Liver (tissue), 9 donors: ENCODE data around the gene LHFPL6. TPM values are rescaled to one million over a fixed set of nuclear protein-coding genes. Genes with fewer than 3 reads are reported as not detected.

ENCODE experiments used
- DNase-seq: peaks from one replicate; pipeline ENCODE4 v3.0.0-alpha.2; 2017; ENCODE audit warnings: low spot score
- H3K27ac ChIP-seq, 2 donors: one replicate each; pipeline ENCODE4 v1.7.0; 2013; ENCODE audit warnings: inconsistent platforms in 2 of 2, low read length in 2 of 2, control low read depth in 1 of 2, low read depth in 1 of 2, mild to moderate bottlenecking in 1 of 2
- H3K27me3 ChIP-seq, 4 donors: one replicate each; pipeline versions ENCODE4 v1.6.1 to v1.7.0; 2013; ENCODE audit warnings: low read length in 3 of 4, inconsistent platforms in 1 of 4, mild to moderate bottlenecking in 1 of 4, moderate library complexity in 1 of 4; ENCODE audit not compliant: control insufficient read depth in 4 of 4, insufficient read depth in 4 of 4
- H3K36me3 ChIP-seq, 4 donors: one replicate each; pipeline versions ENCODE4 v1.6.1 to v1.7.0; 2013; ENCODE audit warnings: low read length in 3 of 4, mild to moderate bottlenecking in 3 of 4, low read depth in 1 of 4, moderate library complexity in 1 of 4; ENCODE audit not compliant: control insufficient read depth in 4 of 4, insufficient read depth in 3 of 4
- H3K4me1 ChIP-seq, 4 donors: one replicate each; pipeline versions ENCODE4 v1.6.1 to v1.7.0; 2013; ENCODE audit warnings: low read length in 3 of 4, mild to moderate bottlenecking in 3 of 4, moderate library complexity in 1 of 4; ENCODE audit not compliant: control insufficient read depth in 4 of 4, insufficient read depth in 4 of 4
- H3K4me3 ChIP-seq, 3 donors: one replicate each; pipeline versions ENCODE4 v1.6.1 to v1.7.0; 2013; ENCODE audit warnings: low read length in 3 of 3, control low read depth in 1 of 3, low read depth in 1 of 3, mild to moderate bottlenecking in 1 of 3
- H3K9ac ChIP-seq, 2 donors: one replicate each; pipeline ENCODE4 v1.7.0; 2013; ENCODE audit warnings: low read length in 2 of 2, mild to moderate bottlenecking in 2 of 2, moderate library complexity in 2 of 2, control low read depth in 1 of 2, low read depth in 1 of 2
- H3K9me3 ChIP-seq, 4 donors: one replicate each; pipeline versions ENCODE4 v1.6.1 to v1.7.0; 2013; ENCODE audit warnings: low read length in 3 of 4; ENCODE audit not compliant: control insufficient read depth in 4 of 4
- ATF3 ChIP-seq: IDR thresholded peaks from 2 replicates; pipeline ENCODE4 v1.6.1; 2016; ENCODE audit warnings: antibody characterized with exemption
- CTCF ChIP-seq: fragments of 150-350 bp; IDR thresholded peaks from 2 replicates; pipeline ENCODE4 v1.5.1; 2017; ENCODE audit warnings: improper control_type of control experiment, low read depth, low read length; ENCODE audit not compliant: missing input control
- EGR1 ChIP-seq, 2 donors: IDR thresholded peaks; 2 replicates each; pipeline ENCODE4 v1.6.1; 2016 to 2018; ENCODE audit warnings: antibody characterized with exemption in 2 of 2, low read depth in 2 of 2
- FOXA1 ChIP-seq: IDR thresholded peaks from 2 replicates; pipeline ENCODE4 v1.6.1; 2016; ENCODE audit warnings: antibody characterized with exemption
- FOXA2 ChIP-seq: IDR thresholded peaks from 2 replicates; pipeline ENCODE4 v1.6.1; 2016; ENCODE audit warnings: antibody characterized with exemption
- GABPA ChIP-seq, 2 donors: IDR thresholded peaks in 1 of 2; conservative IDR thresholded peaks in 1 of 2; 2 replicates each; pipeline ENCODE4 v1.6.1; 2016; ENCODE audit warnings: antibody characterized with exemption in 2 of 2, mild to moderate bottlenecking in 1 of 2, moderate library complexity in 1 of 2
- HNF4A ChIP-seq, 2 donors: conservative IDR thresholded peaks; 2 replicates each; pipeline ENCODE4 v1.6.1; 2016; ENCODE audit warnings: antibody characterized with exemption in 2 of 2, mild to moderate bottlenecking in 2 of 2
- HNF4G ChIP-seq: IDR thresholded peaks from 2 replicates; pipeline ENCODE4 v1.6.1; 2016; ENCODE audit warnings: antibody characterized with exemption
- JUND ChIP-seq, 2 donors: IDR thresholded peaks; 2 replicates each; pipeline ENCODE4 v1.6.1; 2016; ENCODE audit warnings: antibody characterized with exemption in 2 of 2
- MAX ChIP-seq: IDR thresholded peaks from 2 replicates; pipeline ENCODE4 v1.6.1; 2016; ENCODE audit warnings: antibody characterized with exemption
- NR2F2 ChIP-seq: IDR thresholded peaks from 2 replicates; pipeline ENCODE4 v1.6.1; 2016; ENCODE audit warnings: antibody characterized with exemption
- RAD21 ChIP-seq, 2 donors: IDR thresholded peaks; 2 replicates each; pipeline ENCODE4 v1.6.1; 2016; ENCODE audit warnings: antibody characterized with exemption in 2 of 2, mild to moderate bottlenecking in 2 of 2
- REST ChIP-seq: IDR thresholded peaks from 2 replicates; pipeline ENCODE4 v1.6.1; 2016; ENCODE audit warnings: antibody characterized with exemption, mild to moderate bottlenecking
- RXRA ChIP-seq, 2 donors: IDR thresholded peaks; 2 replicates each; pipeline ENCODE4 v1.6.1; 2017 to 2018; ENCODE audit warnings: antibody characterized with exemption in 2 of 2, mild to moderate bottlenecking in 1 of 2
- SP1 ChIP-seq: IDR thresholded peaks from 2 replicates; pipeline ENCODE4 v1.6.1; 2018; ENCODE audit warnings: antibody characterized with exemption, mild to moderate bottlenecking
- TAF1 ChIP-seq: conservative IDR thresholded peaks from 2 replicates; pipeline ENCODE4 v1.6.1; 2016; ENCODE audit warnings: antibody characterized with exemption, mild to moderate bottlenecking
- YY1 ChIP-seq: IDR thresholded peaks from 2 replicates; pipeline ENCODE4 v1.6.1; 2016; ENCODE audit warnings: antibody characterized with exemption, mild to moderate bottlenecking
- ZBTB33 ChIP-seq: IDR thresholded peaks from 2 replicates; pipeline ENCODE4 v1.6.1; 2016; ENCODE audit warnings: antibody characterized with exemption
- WGBS: extraction: QIAGEN DNeasy Blood & Tissue Kit; methylation state at CpG from one replicate; pipeline ENCODE4 v1.1.7; 2013; 5-methylcytosine and 5-hydroxymethylcytosine counted together
- polyA plus RNA-seq, 2 donors: library from polyadenylated mRNA; stranded (reverse) in 1 of 2; unstranded in 1 of 2; fragments of 200-250 nt in 1 of 2; fragments of >200 nt in 1 of 2; fragmentation: Nextera tagmentation in 1 of 2; extraction: Ambion mirVana in 1 of 2; gene quantifications; one replicate each; pipeline versions ENCODE4 v1.2.1 to v1.2.3, GENCODE V29; 2013 to 2015
- total RNA-seq, 2 donors: library from RNA; depleted of rRNA; stranded (reverse); fragments of >200 nt; gene quantifications; one replicate each; pipeline ENCODE4 v1.2.3, GENCODE V29; 2014
- donor health status: healthy.
- donor health status: healthy.
- donor health status: healthy.
- donor health status: healthy.
- donor health status: healthy.

Gene LHFPL6
- total and polyA plus RNA-seq, 4 donors = 2.6 to 8.3 (median 5.5) TPM

GRCh38 chr13:39585219-39585618 is 17.8 kb downstream of the LHFPL6 start:
- Histone ChIP-seq H3K27me3 (no peaks in the 10 kb centered on the region), H3K27ac (no peak overlapping the region), H3K9me3 (no peaks in the 10 kb centered on the region), H3K36me3 (no peaks in the 10 kb centered on the region), H3K4me1 (no peaks in the 10 kb centered on the region), H3K9ac (no peak overlapping the region), H3K4me3 (no peak overlapping the region)
- TF ChIP-seq ATF3 (no peak), ZBTB33 (no peak), FOXA1 (no peak), MAX (no peak), REST (no peak), YY1 (no peak), RAD21 (IDR thresholded peaks at IDR 0.05) (no peak), JUND (IDR thresholded peaks at IDR 0.05) (no peak), EGR1 (IDR thresholded peaks at IDR 0.05; ENCODE audit: low read depth in 2 of 2) (no peak), CTCF (no peak), GABPA (IDR thresholded peaks at IDR 0.05 in 1 of 2, conservative IDR thresholded peaks at IDR 0.05 in 1 of 2) (no peak), NR2F2 (no peak), SP1 (no peak), HNF4G (no peak), HNF4A (conservative IDR thresholded peaks at IDR 0.05) (no peak), FOXA2 (no peak), RXRA (IDR thresholded peaks at IDR 0.05) (no peak), TAF1 (no peak)
- WGBS = 58% methylated on average over 3 of the region's 3 CpGs
- no peak for DNase-seq
